Measurements from ENCODE around the gene C2orf49. TPM values are rescaled to one million over a fixed set of nuclear protein-coding genes. Genes with fewer than 3 reads are reported as not detected.
A peak's percentile ranks its signal among the peaks of the same experiment; 100 is the strongest.

The C2orf49 gene
- total RNA-seq = 10 to 100 TPM in 3 of 4 donors, 1 to 10 TPM in 1; 6.8 to 83.3 (median 18.0) TPM

DNA sequence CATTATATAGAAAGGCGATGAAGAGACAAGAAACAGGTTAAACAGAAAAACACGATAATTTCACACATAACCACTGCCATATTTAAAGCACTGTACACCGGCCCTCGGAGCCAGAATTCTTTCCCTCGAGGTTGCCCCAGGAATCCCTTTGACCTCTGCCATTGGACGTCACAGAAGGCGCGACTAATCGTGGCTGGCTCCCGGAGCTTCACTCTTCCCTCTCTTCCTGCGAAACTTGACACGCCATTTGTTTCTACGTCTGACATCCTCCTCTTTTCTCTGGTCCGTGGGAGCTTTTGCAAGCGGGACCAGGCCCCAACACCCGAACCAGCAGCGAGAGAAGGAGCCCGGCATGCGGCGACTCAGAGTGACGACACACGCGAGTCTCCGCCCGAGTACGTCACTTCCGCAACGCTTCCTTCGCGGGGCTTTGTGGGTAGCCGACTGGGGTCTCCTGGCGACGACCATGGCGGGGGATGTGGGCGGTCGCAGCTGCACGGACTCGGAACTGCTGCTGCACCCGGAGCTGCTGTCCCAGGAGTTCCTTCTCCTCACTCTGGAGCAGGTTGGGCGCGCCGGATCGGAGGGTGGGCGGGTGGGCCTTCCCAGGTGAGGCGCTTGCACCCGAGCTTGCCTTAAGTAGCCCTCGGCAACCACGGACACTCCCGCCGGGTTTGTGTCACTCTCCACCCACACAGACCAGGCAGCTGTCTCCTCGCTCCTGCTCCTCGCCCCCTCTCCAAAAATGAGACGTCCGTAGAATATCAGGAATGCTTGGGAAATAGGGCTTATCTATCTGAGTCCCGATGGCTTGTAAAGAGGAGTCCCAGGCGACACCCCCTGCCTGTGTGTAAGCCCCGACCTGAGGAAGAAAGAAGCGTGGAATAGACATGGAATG lies at the start of gene C2orf49:
Gene C2orf49, plus strand, starts transcription at position 419 of the 898 bp plus-strand sequence. Its CDS starts 48 bp downstream, at position 467.
- Histone ChIP-seq H3K36me3 (peaks cover 0 to 24% (median 0%) of the 10 kb centered on the region in 3 donors), H3K9me3 (no peaks in the 10 kb centered on the region), H3K4me3 (peak within 1 kb of the TSS; percentile 73 to 95 (median 79)), H3K27me3 (no peaks in the 10 kb centered on the region), H3K4me1 (peaks cover 0 to 21% (median 8%) of the 10 kb centered on the region in 4 donors), H3K27ac (peak within 1 kb of the TSS; percentile 87 to 97 (median 90))
- DNase-seq = peak; percentile 83 to 93 (median 91)
- TF ChIP-seq POLR2A (IDR thresholded peaks at IDR 0.05) = peak in 1 of 2 donors; percentile 36
- TF ChIP-seq, protein P1, sequence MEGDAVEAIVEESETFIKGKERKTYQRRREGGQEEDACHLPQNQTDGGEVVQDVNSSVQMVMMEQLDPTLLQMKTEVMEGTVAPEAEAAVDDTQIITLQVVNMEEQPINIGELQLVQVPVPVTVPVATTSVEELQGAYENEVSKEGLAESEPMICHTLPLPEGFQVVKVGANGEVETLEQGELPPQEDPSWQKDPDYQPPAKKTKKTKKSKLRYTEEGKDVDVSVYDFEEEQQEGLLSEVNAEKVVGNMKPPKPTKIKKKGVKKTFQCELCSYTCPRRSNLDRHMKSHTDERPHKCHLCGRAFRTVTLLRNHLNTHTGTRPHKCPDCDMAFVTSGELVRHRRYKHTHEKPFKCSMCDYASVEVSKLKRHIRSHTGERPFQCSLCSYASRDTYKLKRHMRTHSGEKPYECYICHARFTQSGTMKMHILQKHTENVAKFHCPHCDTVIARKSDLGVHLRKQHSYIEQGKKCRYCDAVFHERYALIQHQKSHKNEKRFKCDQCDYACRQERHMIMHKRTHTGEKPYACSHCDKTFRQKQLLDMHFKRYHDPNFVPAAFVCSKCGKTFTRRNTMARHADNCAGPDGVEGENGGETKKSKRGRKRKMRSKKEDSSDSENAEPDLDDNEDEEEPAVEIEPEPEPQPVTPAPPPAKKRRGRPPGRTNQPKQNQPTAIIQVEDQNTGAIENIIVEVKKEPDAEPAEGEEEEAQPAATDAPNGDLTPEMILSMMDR (IDR thresholded peaks at IDR 0.05) = peak in 1 of 6 experiments; percentile 1

DNA sequence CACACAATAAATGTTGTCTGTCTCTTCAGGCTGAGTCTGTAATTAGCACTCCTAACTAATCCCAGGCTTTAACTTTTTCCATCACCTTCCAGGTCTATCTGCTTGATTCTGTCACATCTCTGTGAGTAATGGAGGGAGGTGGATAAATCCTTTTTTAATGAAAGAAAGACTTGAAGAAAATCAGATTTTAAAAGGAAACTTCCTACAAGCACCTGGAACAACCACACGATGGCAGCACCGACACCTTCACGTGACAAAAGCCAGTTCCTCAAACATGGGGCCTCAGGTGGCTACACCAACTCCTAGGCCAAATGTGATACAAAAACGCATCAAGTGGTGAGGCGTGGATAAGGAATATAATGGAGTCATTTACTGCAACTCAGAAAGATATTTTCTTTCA lies 49.6 kb upstream of the C2orf49 start:
- H3K27me3 ChIP-seq = no peaks in the 10 kb centered on the region
- no peaks in the 10 kb centered on the region for H3K9me3 ChIP-seq
- H3K4me3 ChIP-seq = no peak overlapping the region
- TF ChIP-seq, protein P1 (IDR thresholded peaks at IDR 0.05) = peak in 4 of 6 experiments; percentile 25 to 40 (median 35)
- no peak for TF ChIP-seq POLR2A (IDR thresholded peaks at IDR 0.05)
- H3K27ac ChIP-seq = no peak overlapping the region
- H3K4me1 ChIP-seq = no peaks in the 10 kb centered on the region
- H3K36me3 ChIP-seq = peaks cover 0 to 55% (median 0%) of the 10 kb centered on the region in 3 donors
- DNase-seq = peak in 1 of 3 donors; percentile 62

DNA sequence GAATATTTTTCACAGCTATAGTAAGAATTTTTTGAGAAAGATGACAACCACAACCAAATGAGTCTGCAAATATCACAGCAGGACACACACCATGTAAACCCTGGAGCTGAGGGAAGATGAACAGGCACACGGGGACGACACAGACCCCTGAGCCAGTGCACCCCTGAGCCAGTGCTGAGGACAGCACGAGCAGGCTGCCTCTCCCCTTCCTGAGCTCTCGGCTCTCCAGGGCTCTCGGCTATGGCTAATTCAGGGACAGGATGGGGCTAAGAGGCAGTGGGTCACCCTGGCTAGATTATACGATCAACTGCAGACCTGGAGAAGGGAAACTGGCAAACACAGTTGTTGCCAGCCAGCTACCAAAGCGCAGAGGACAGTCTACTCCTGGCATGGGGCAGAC lies 49.2 kb upstream of the C2orf49 start:
- no peak for DNase-seq
- TF ChIP-seq POLR2A (IDR thresholded peaks at IDR 0.05) = no peak
- TF ChIP-seq, protein P1 (IDR thresholded peaks at IDR 0.05) = no peak
- no peaks in the 10 kb centered on the region for H3K27me3 ChIP-seq
- no peak overlapping the region for H3K27ac ChIP-seq
- H3K4me1 ChIP-seq = no peaks in the 10 kb centered on the region
- H3K36me3 ChIP-seq = peaks cover 0 to 53% (median 0%) of the 10 kb centered on the region in 3 donors
- no peak overlapping the region for H3K4me3 ChIP-seq
- H3K9me3 ChIP-seq = no peaks in the 10 kb centered on the region

DNA sequence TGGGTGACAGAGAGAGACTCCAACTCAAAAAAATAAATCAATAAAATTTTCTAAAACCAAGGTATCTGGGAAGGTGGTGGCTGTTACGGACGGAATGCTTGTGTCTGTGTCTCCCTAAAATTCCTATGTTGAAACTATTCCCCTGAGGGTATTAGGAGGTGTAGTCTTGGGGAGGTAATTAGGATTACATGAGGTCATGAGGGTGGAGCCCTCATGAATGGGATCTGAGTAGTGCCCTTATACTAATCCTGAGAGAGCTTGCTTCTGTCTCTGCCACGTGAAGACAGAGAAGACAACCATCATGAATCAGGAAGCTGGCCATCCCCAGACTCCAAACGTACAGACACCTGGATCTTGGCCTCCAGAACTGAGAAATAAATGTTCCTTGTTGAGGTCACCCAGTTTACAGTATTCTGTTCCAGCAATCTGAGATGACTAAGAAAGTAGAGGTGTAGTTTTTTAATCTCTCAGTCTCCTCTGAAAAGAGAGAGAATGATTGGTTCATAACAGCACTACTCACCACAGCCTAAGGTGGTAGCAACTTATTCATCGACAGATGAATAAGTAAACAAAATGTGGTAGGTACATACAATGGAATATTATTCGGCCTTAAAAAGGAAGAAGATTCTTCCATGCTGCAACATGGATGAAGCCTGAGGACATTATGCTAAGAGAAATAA lies 46.2 kb upstream of the C2orf49 start:
- Histone ChIP-seq H3K36me3 (peaks cover 0 to 42% (median 0%) of the 10 kb centered on the region in 3 donors), H3K4me1 (no peaks in the 10 kb centered on the region), H3K27ac (no peak overlapping the region), H3K27me3 (no peaks in the 10 kb centered on the region), H3K9me3 (no peaks in the 10 kb centered on the region), H3K4me3 (no peak overlapping the region)
- no peak for DNase-seq
- TF ChIP-seq, protein P1 (IDR thresholded peaks at IDR 0.05) = no peak
- TF ChIP-seq POLR2A (IDR thresholded peaks at IDR 0.05) = no peak

DNA sequence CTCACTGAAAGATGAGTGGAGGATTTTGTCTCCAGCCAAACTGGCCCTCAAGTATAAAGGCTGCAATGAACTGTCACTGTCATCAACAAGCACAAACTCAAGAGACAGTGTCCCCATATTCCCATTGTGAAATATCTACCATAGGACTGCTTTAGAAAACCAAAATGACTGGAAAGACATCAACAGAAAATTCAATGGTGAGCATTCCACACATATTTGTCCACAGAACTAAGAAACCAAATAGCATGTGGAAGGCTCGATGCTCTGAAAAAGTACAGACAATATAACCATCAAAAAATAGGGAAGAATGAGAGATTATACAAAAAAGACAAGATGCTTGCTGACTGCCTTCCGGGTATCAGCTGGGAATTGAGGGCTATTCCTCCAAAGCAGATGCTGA lies 45.4 kb upstream of the C2orf49 start:
- TF ChIP-seq POLR2A (IDR thresholded peaks at IDR 0.05) = no peak
- TF ChIP-seq, protein P1 (IDR thresholded peaks at IDR 0.05) = no peak
- H3K27ac ChIP-seq = no peak overlapping the region
- no peaks in the 10 kb centered on the region for H3K9me3 ChIP-seq
- H3K4me1 ChIP-seq = no peaks in the 10 kb centered on the region
- no peaks in the 10 kb centered on the region for H3K27me3 ChIP-seq
- H3K36me3 ChIP-seq = peaks cover 0 to 40% (median 0%) of the 10 kb centered on the region in 3 donors
- H3K4me3 ChIP-seq = no peak overlapping the region
- DNase-seq = no peak
